ENCODE data around the gene KLHL22.

DNA sequence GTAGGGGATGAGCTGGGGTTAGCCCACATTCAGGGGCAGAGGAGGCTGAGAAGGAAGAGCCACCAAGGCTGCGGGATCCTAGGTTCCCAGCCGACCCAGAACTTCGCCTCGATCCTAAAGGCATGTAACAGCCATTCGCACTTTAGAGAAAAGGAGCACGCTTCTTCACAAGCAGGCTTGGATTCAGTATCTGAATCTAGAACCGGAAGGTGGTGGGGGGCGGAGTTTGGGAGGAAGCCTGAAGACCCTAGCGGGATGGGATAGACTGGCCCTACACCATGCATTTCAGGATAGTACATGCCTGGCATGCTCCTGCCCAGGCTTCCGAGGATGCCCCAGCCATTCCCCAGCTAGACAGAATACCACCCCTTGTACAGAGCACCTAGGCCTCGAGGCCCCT is 62.4 kb downstream of the KLHL22 start:
- TF ChIP-seq ZFP30 (CRISPR knock-in tag; IDR thresholded peaks at IDR 0.05) (no peak), ZNF565 (CRISPR knock-in tag; conservative IDR thresholded peaks at IDR 0.05; ENCODE audit: low read depth) (no peak), TCF4 (CRISPR knock-in tag; IDR thresholded peaks at IDR 0.05; ENCODE audit: borderline replicate concordance) (no peak), ISL1 (CRISPR knock-in tag; IDR thresholded peaks at IDR 0.05) (no peak), ARNTL (CRISPR knock-in tag; IDR thresholded peaks at IDR 0.05; ENCODE audit: borderline replicate concordance, low read depth) (no peak), OSR1 (CRISPR knock-in tag; IDR thresholded peaks at IDR 0.05) (no peak), ZFP3 (CRISPR knock-in tag; IDR thresholded peaks at IDR 0.05) (no peak), GLIS3 (CRISPR knock-in tag; IDR thresholded peaks at IDR 0.05) (no peak), ZNF8 (CRISPR knock-in tag; IDR thresholded peaks at IDR 0.05) (no peak), PPARA (CRISPR knock-in tag; IDR thresholded peaks at IDR 0.05; ENCODE audit: borderline replicate concordance) (no peak)
- TF ChIP-seq, protein P1, sequence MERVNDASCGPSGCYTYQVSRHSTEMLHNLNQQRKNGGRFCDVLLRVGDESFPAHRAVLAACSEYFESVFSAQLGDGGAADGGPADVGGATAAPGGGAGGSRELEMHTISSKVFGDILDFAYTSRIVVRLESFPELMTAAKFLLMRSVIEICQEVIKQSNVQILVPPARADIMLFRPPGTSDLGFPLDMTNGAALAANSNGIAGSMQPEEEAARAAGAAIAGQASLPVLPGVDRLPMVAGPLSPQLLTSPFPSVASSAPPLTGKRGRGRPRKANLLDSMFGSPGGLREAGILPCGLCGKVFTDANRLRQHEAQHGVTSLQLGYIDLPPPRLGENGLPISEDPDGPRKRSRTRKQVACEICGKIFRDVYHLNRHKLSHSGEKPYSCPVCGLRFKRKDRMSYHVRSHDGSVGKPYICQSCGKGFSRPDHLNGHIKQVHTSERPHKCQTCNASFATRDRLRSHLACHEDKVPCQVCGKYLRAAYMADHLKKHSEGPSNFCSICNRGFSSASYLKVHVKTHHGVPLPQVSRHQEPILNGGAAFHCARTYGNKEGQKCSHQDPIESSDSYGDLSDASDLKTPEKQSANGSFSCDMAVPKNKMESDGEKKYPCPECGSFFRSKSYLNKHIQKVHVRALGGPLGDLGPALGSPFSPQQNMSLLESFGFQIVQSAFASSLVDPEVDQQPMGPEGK (CRISPR knock-in tag; IDR thresholded peaks at IDR 0.05; ENCODE audit: borderline replicate concordance): no peak
- TF ChIP-seq, protein P2, sequence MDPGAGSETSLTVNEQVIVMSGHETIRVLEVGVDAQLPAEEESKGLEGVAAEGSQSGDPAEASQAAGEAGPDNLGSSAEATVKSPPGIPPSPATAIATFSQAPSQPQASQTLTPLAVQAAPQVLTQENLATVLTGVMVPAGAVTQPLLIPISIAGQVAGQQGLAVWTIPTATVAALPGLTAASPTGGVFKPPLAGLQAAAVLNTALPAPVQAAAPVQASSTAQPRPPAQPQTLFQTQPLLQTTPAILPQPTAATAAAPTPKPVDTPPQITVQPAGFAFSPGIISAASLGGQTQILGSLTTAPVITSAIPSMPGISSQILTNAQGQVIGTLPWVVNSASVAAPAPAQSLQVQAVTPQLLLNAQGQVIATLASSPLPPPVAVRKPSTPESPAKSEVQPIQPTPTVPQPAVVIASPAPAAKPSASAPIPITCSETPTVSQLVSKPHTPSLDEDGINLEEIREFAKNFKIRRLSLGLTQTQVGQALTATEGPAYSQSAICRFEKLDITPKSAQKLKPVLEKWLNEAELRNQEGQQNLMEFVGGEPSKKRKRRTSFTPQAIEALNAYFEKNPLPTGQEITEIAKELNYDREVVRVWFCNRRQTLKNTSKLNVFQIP (CRISPR knock-in tag; IDR thresholded peaks at IDR 0.05; ENCODE audit: borderline replicate concordance, low read depth): no peak
- TF ChIP-seq, protein P3, sequence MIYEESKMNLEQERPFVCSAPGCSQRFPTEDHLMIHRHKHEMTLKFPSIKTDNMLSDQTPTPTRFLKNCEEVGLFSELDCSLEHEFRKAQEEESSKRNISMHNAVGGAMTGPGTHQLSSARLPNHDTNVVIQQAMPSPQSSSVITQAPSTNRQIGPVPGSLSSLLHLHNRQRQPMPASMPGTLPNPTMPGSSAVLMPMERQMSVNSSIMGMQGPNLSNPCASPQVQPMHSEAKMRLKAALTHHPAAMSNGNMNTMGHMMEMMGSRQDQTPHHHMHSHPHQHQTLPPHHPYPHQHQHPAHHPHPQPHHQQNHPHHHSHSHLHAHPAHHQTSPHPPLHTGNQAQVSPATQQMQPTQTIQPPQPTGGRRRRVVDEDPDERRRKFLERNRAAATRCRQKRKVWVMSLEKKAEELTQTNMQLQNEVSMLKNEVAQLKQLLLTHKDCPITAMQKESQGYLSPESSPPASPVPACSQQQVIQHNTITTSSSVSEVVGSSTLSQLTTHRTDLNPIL (CRISPR knock-in tag; IDR thresholded peaks at IDR 0.05; ENCODE audit: low read depth): no peak
- TF ChIP-seq, protein P4, sequence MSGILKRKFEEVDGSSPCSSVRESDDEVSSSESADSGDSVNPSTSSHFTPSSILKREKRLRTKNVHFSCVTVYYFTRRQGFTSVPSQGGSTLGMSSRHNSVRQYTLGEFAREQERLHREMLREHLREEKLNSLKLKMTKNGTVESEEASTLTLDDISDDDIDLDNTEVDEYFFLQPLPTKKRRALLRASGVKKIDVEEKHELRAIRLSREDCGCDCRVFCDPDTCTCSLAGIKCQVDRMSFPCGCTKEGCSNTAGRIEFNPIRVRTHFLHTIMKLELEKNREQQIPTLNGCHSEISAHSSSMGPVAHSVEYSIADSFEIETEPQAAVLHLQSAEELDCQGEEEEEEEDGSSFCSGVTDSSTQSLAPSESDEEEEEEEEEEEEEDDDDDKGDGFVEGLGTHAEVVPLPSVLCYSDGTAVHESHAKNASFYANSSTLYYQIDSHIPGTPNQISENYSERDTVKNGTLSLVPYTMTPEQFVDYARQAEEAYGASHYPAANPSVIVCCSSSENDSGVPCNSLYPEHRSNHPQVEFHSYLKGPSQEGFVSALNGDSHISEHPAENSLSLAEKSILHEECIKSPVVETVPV (CRISPR knock-in tag; IDR thresholded peaks at IDR 0.05): no peak
